T-cell (primary cell): ENCODE data around the gene CCDC83. TPM values are rescaled to one million over a fixed set of nuclear protein-coding genes. Genes with fewer than 3 reads are reported as not detected.
A peak's percentile ranks its signal among the peaks of the same experiment; 100 is the strongest.

Experiments
- ATAC-seq, 4 experiments: fragments of 200-7000 bp in 3 of 4; fragments of 150-1000 bp in 1 of 4; cut with Tn5 transposase; replicated peaks in 1 of 4; 1 replicate in 3 of 4; 2 replicates in 1 of 4; pipeline ENCODE4 v1.10.0; 2021; ENCODE audit warnings: moderate library complexity in 3 of 4, mild to moderate bottlenecking in 2 of 4, moderate number of reproducible peaks in 1 of 4
- CTCF ChIA-PET, 2 donors: fragments of 300-600 bp; sonication (Branson Sonifier 250); formaldehyde crosslinking; loops; one replicate each; lab custom pipeline; 2022; ENCODE audit warnings: antibody characterized with exemption in 2 of 2; lab: Charles Lee
- POLR2A ChIA-PET, 2 donors: fragments of 300-600 bp; sonication (Branson Sonifier 250); formaldehyde crosslinking; loops; one replicate each; lab custom pipeline; 2022; ENCODE audit warnings: antibody characterized with exemption in 2 of 2; lab: Charles Lee
- DNase-seq, 35 experiments: peaks; one replicate each; pipeline versions ENCODE4 v3.0.0 to v3.0.0-alpha.2; 2013 to 2023
- H3K27ac ChIP-seq: one replicate; pipeline ENCODE4 v1.5.1; 2013; ENCODE audit warnings: low read length
- H3K27me3 ChIP-seq, 2 experiments: replicated peaks in 1 of 2; 1 replicate in 1 of 2; 2 replicates in 1 of 2; pipeline versions ENCODE4 v1.6.1 to v1.7.0; 2013; ENCODE audit warnings: low read length in 1 of 2, mixed read lengths in 1 of 2; ENCODE audit not compliant: control insufficient read depth in 2 of 2, insufficient read depth in 2 of 2; ENCODE audit errors: extremely low read depth in 1 of 2
- H3K36me3 ChIP-seq, 2 donors: 1 replicate in 1 of 2; 2 replicates in 1 of 2; pipeline versions ENCODE4 v1.6.1 to v1.7.0; 2013; ENCODE audit warnings: low read length in 1 of 2; ENCODE audit not compliant: control insufficient read depth in 2 of 2, insufficient read depth in 1 of 2; ENCODE audit errors: extremely low read depth in 1 of 2
- H3K4me1 ChIP-seq, 2 experiments: 1 replicate in 1 of 2; 2 replicates in 1 of 2; pipeline versions ENCODE4 v1.6.1 to v1.7.0; 2013; ENCODE audit warnings: low read length in 2 of 2, mixed read lengths in 1 of 2; ENCODE audit not compliant: insufficient read depth in 2 of 2, control insufficient read depth in 1 of 2; ENCODE audit errors: extremely low read depth in 1 of 2
- H3K4me3 ChIP-seq, 2 donors: 1 replicate in 1 of 2; 2 replicates in 1 of 2; pipeline versions ENCODE4 v1.5.1 to v1.7.0; 2013; ENCODE audit warnings: mild to moderate bottlenecking in 2 of 2, low read length in 1 of 2, moderate library complexity in 1 of 2; ENCODE audit not compliant: control insufficient read depth in 1 of 2; ENCODE audit errors: extremely low read depth in 1 of 2
- H3K9me3 ChIP-seq: 2 replicates; pipeline ENCODE4 v1.7.0; 2013
- H3K27ac Mint-ChIP-seq, 2 donors: one replicate each; pipeline ENCODE4 v1.8.0; 2020 to 2021; ENCODE audit warnings: mild to moderate bottlenecking in 2 of 2, mixed read lengths in 2 of 2
- H3K27me3 Mint-ChIP-seq, 2 donors: one replicate each; pipeline ENCODE4 v1.8.0; 2021 to 2022; ENCODE audit warnings: mixed read lengths in 2 of 2
- H3K36me3 Mint-ChIP-seq: one replicate; pipeline ENCODE4 v1.8.0; 2021; ENCODE audit warnings: mixed read lengths
- H3K4me1 Mint-ChIP-seq, 3 donors: one replicate each; pipeline ENCODE4 v1.8.0; 2020 to 2022; ENCODE audit warnings: mixed read lengths in 3 of 3, mild to moderate bottlenecking in 1 of 3
- H3K4me3 Mint-ChIP-seq, 3 donors: one replicate each; pipeline ENCODE4 v1.8.0; 2020 to 2022; ENCODE audit warnings: mild to moderate bottlenecking in 3 of 3, mixed read lengths in 3 of 3, moderate library complexity in 3 of 3
- H3K9me3 Mint-ChIP-seq, 3 donors: one replicate each; pipeline ENCODE4 v1.8.0; 2020 to 2022; ENCODE audit warnings: mixed read lengths in 3 of 3
- WGBS: methylation state at CpG from one replicate; pipeline ENCODE4 v1.1.5; 2013; ENCODE audit warnings: missing lambda C conversion rate; ENCODE audit not compliant: insufficient coverage; 5-methylcytosine and 5-hydroxymethylcytosine counted together
- total RNA-seq, 35 experiments: library from RNA in 6 of 35; stranded (reverse) in 6 of 35; fragments of 120-200 nt in 1 of 35; gene quantifications; one replicate each; pipeline versions ENCODE4 v1.2.1 to v1.2.4 and lab custom pipeline; 2013 to 2026

Gene CCDC83
- total RNA-seq, 5 donors from 2014 or later (not counting 1 experiment from before 2014, with no cell fraction given), result 0.10 TPM; not detected in 4

DNA sequence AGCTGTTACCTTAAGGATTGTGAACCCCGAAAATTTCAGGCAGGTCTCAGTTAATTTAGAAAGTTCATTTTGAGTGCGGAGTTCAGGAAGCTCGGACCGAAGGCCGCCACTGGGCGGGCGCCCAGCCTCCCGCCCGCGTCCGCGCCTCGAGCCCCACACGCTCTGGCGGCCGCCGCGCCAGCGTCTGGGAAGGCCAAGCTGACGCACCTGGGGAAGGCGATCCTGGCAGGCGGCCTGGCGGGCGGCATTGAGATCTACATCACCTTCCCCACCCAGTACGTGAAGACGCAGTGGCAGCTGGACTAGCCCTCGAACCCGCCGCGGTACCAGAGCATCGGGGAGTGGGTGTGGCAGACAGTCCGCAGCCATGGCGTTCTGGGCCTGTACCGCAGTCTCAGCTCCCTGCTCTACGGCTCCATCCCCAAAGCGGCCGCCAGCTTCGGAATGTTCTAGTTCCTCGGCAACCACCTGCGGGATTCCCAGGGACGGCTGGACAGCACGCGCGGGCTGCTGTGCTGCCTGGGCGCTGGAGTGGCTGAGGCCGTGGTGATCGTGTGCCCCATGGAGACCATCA is 79.5 kb downstream of the CCDC83 start:
- H3K4me3 Mint-ChIP-seq, result no peak overlapping the region
- Histone ChIP-seq H3K9me3 (no peaks in the 10 kb centered on the region), H3K27me3 (no peaks in the 10 kb centered on the region), H3K36me3 (no peaks in the 10 kb centered on the region), H3K4me1 (no peaks in the 10 kb centered on the region), H3K27ac (no peak overlapping the region), H3K4me3 (no peak overlapping the region)
- DNase-seq (no peak), ATAC-seq (no peak)
- H3K4me1 Mint-ChIP-seq, result no peaks in the 10 kb centered on the region
- peaks cover 0 to 6% (median 2%) of the 10 kb centered on the region in 3 donors for H3K9me3 Mint-ChIP-seq
- ChIA-PET POLR2A (no interaction called here), CTCF (no interaction called here)
- H3K27me3 Mint-ChIP-seq, result no peaks in the 10 kb centered on the region
- H3K27ac Mint-ChIP-seq, result no peak overlapping the region
- 74% methylated on average over 39 of the region's 47 CpGs for WGBS
- peaks cover 3% of the 10 kb centered on the region for H3K36me3 Mint-ChIP-seq

DNA sequence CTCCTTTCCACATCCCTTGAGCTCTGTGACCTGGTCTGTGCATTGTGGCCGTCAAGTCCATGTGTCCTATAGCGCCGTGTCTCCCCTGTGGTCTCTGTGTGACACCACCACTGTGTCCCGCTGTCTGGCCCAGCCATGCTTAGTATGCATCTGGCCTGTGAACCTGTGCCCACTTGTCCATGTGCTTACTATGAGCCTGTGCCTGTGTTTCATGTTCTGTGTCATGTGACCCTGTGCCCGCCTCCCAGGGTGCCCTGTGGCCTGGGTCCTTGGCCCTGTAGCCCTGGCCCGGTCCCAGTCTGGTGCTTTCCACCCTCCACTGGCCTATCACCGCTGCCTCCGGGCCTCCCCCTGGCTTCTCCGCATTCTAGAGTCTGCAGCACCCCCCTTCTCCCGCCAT is 80.6 kb downstream of the CCDC83 start:
- ChIA-PET POLR2A (no interaction called here), CTCF (no interaction called here)
- Histone ChIP-seq H3K36me3 (no peaks in the 10 kb centered on the region), H3K4me1 (no peaks in the 10 kb centered on the region), H3K27ac (no peak overlapping the region), H3K9me3 (no peaks in the 10 kb centered on the region), H3K4me3 (no peak overlapping the region), H3K27me3 (no peaks in the 10 kb centered on the region)
- Mint-ChIP-seq H3K27me3 (no peaks in the 10 kb centered on the region), H3K9me3 (no peaks in the 10 kb centered on the region), H3K4me1 (no peaks in the 10 kb centered on the region), H3K27ac (no peak overlapping the region), H3K36me3 (peaks cover 3% of the 10 kb centered on the region), H3K4me3 (no peak overlapping the region)
- ATAC-seq (no peak), DNase-seq (no peak)
- WGBS, result 96% methylated on average over 10 of the region's 10 CpGs

DNA sequence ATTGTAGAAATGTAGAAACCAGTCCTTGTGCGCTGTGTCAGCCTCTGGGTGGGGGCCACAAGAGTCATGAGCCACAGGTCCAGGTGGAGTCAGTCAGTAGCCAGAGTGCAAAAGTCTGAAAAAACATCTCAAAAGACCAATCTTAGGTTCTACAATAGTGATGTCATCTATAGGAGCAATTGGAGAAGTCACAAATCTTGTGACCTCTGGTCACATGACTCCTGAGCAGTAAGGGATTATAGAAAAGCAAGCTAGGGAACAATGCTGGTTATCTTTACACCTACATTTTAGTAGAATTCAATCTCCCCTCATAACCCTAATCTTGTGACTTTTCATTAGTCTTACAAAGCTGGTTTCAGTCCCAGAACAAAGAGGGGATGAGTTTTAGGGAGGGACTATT is 82.7 kb downstream of the CCDC83 start:
- Mint-ChIP-seq H3K36me3 (peaks cover 3% of the 10 kb centered on the region), H3K4me1 (no peaks in the 10 kb centered on the region), H3K27me3 (no peaks in the 10 kb centered on the region), H3K27ac (no peak overlapping the region), H3K4me3 (no peak overlapping the region), H3K9me3 (no peaks in the 10 kb centered on the region)
- no CpG with 5 or more reads among the region's 1 CpG for WGBS
- no peak for DNase-seq
- ChIA-PET CTCF (no interaction called here), POLR2A (no interaction called here)
- H3K27me3 ChIP-seq, result no peaks in the 10 kb centered on the region
- H3K9me3 ChIP-seq, result no peaks in the 10 kb centered on the region
- no peaks in the 10 kb centered on the region for H3K36me3 ChIP-seq
- ATAC-seq, result no peak
- H3K27ac ChIP-seq, result no peak overlapping the region
- no peak overlapping the region for H3K4me3 ChIP-seq
- no peaks in the 10 kb centered on the region for H3K4me1 ChIP-seq

DNA sequence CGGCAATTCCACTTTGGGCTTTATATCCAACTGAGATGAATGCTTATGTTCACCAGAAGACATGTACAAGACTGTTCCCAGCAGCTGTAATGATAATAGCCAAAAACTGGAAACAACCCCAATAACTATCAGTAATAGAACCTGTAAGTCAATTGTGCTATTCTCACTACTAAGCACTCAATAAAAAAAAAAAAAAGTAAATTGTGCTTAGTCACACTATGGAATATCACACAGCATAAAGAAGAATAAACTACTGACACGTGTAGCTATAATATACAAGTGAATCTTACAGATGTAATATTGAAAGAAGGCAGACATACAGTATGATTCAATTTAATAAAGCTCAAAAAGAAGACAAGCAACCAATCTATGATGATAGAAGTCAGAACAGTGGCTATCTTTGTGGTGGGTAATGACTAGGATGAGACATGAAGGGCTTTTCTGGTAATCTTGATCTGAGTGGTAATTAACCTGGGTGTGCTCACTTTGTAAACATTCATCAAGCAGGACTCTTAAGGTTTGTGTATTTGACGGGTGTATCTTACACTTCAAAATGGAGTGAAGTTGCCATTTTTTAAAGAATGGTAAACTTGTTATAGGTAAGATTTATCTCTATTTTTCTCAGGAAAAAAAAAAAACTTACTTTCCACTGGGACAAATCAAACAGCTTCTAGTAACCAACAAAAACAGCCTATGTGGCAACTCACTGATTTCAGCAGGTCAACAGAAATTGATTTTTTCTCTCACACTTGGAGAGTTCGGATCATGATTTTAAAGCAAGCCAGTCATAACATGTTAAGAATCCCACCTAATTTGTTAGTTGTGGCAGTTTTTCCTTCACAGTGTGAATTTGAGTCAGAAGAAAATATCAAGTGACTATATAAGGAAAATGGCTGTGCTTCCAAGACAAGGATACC is 84.2 kb downstream of the CCDC83 start:
- H3K36me3 ChIP-seq, result no peaks in the 10 kb centered on the region
- no peak overlapping the region for H3K27ac ChIP-seq
- H3K4me3 ChIP-seq, result no peak overlapping the region
- 100% methylated on average over 1 of the region's 4 CpGs for WGBS
- no peaks in the 10 kb centered on the region for H3K27me3 ChIP-seq
- DNase-seq, result no peak
- POLR2A ChIA-PET, result no interaction called here
- no peaks in the 10 kb centered on the region for H3K4me1 ChIP-seq
- Mint-ChIP-seq H3K4me1 (no peaks in the 10 kb centered on the region), H3K36me3 (peaks cover 6% of the 10 kb centered on the region), H3K9me3 (no peaks in the 10 kb centered on the region), H3K27ac (no peak overlapping the region), H3K27me3 (no peaks in the 10 kb centered on the region), H3K4me3 (no peak overlapping the region)
- H3K9me3 ChIP-seq, result no peaks in the 10 kb centered on the region
- ATAC-seq, result no peak
- CTCF ChIA-PET, result no interaction called here

DNA sequence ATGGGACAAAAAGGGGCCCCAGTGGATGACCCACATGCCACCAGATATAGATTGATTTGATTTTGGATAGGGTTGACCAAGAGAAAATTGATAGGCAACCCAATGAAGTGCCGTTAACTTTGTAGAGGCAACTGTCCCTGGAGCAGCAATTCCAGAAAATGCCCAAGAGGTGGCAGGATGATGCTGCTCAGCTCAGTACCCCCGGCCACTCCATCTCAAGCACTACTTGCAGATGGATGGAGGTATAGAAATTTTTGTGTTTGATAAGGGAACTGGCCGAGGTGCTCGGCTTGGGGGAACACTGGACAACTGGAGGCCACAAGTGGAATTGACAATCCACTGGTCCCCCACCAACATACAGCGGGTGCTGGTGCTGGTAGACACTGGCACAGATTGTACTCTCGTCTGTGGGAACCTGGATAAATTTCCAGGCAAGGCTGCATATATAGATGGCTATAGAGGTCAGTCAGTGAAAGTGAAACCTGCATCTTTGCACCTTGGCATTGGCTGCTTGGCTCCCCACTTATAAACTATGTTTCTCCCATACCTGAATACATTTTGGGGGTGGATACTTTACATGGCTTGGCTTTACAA is 86.3 kb downstream of the CCDC83 start:
- CTCF ChIA-PET, result no interaction called here

DNA sequence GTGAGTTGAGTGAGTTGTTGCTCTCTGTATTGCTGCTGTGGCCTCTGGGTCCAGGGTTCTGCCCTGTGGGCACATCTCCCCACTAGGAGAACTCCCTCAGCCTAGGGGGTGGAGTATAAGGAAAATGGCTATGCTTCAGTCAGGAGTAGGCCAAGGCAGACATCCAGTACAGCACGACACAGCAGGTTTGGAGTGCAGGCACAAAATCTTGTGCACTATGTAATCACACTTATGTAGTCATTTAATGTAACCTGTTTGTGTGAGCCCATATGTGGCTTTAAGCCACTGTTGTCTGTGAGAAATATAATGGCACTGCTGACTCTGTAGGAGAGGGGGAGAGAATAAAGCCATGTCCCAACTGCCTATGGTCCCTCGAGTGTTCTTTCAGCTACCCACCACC is 90.1 kb downstream of the CCDC83 start:
- H3K9me3 ChIP-seq, result no peaks in the 10 kb centered on the region
- H3K4me1 ChIP-seq, result no peaks in the 10 kb centered on the region
- H3K27me3 ChIP-seq, result no peaks in the 10 kb centered on the region
- 100% methylated on average over 1 of the region's 2 CpGs for WGBS
- H3K9me3 Mint-ChIP-seq, result peaks cover 0 to 18% (median 7%) of the 10 kb centered on the region in 3 donors
- no peak overlapping the region for H3K27ac Mint-ChIP-seq
- peaks cover 3% of the 10 kb centered on the region for H3K36me3 Mint-ChIP-seq
- DNase-seq (no peak), ATAC-seq (no peak)
- H3K36me3 ChIP-seq, result no peaks in the 10 kb centered on the region
- POLR2A ChIA-PET, result no interaction called here
- no peak overlapping the region for H3K4me3 ChIP-seq
- no peak overlapping the region for H3K4me3 Mint-ChIP-seq
- H3K27me3 Mint-ChIP-seq, result no peaks in the 10 kb centered on the region
- CTCF ChIA-PET, result no interaction called here
- H3K27ac ChIP-seq, result no peak overlapping the region
- H3K4me1 Mint-ChIP-seq, result peaks cover 0 to 5% (median 4%) of the 10 kb centered on the region in 3 donors

More for the DNA sequence above, 86.3 kb downstream of the CCDC83 start:
- POLR2A ChIA-PET, result interaction anchor here in 1 of 2 donors (0.6 kb wide), 1 partner anchor 263 kb away, joined by 5 read pairs; no protein-coding TSS in a partner anchor
- H3K9me3 Mint-ChIP-seq, result peaks cover 0 to 13% (median 7%) of the 10 kb centered on the region in 3 donors
- Histone ChIP-seq H3K27me3 (no peaks in the 10 kb centered on the region), H3K27ac (no peak overlapping the region), H3K36me3 (no peaks in the 10 kb centered on the region), H3K9me3 (no peaks in the 10 kb centered on the region), H3K4me1 (no peaks in the 10 kb centered on the region), H3K4me3 (no peak overlapping the region)
- peak in 1 of 35 experiments; percentile 19 for DNase-seq
- peaks cover 0 to 4% (median 2%) of the 10 kb centered on the region in 3 donors for H3K4me1 Mint-ChIP-seq
- ATAC-seq, result peak in 1 of 4 experiments; percentile 49
- H3K36me3 Mint-ChIP-seq, result peaks cover 6% of the 10 kb centered on the region
- H3K27me3 Mint-ChIP-seq, result no peaks in the 10 kb centered on the region
- WGBS, result no CpG with 5 or more reads among the region's 6 CpGs
- no peak overlapping the region for H3K27ac Mint-ChIP-seq
- H3K4me3 Mint-ChIP-seq, result no peak overlapping the region
